GM06990 (cell line): ENCODE measurements around the gene PHC1.

Source experiments
- DNase-seq: peaks from one replicate; pipeline ENCODE4 v3.0.0-alpha.2; 2011; ENCODE audit not compliant: insufficient read length; ENCODE audit errors: extremely low read depth
- H3K27me3 ChIP-seq: replicated peaks from 2 replicates; pipeline ENCODE4 v1.6.0; 2011; ENCODE audit warnings: low read length; ENCODE audit not compliant: control insufficient read depth, insufficient read depth
- H3K36me3 ChIP-seq: 2 replicates; pipeline ENCODE4 v1.5.1; 2011; ENCODE audit warnings: low read length; ENCODE audit not compliant: control insufficient read depth, insufficient read depth
- H3K4me3 ChIP-seq: replicated peaks from 2 replicates; pipeline ENCODE4 v1.5.1; 2011; ENCODE audit warnings: low read depth, mild to moderate bottlenecking, control low read depth, low read length
- CTCF ChIP-seq: IDR thresholded peaks from 2 replicates; pipeline ENCODE4 v1.5.1; 2011; ENCODE audit warnings: low read length, control low read depth, mild to moderate bottlenecking, inconsistent platforms; ENCODE audit not compliant: insufficient read depth, poor library complexity, severe bottlenecking

PHC1 gene

GRCh38 chr12:8904665-8905064, 9.6 kb upstream of the PHC1 start:
- no peak for DNase-seq
- TF ChIP-seq CTCF, result no peak
- Histone ChIP-seq H3K27me3 (no peaks in the 10 kb centered on the region), H3K36me3 (no peaks in the 10 kb centered on the region), H3K4me3 (no peak overlapping the region)

- Histone ChIP-seq H3K27me3 (no peaks in the 10 kb centered on the region), H3K36me3 (no peaks in the 10 kb centered on the region), H3K4me3 (no peak overlapping the region)
- TF ChIP-seq CTCF, result no peak
- DNase-seq, result no peak
Observed at GRCh38 chr12:8905546-8905945, 8.8 kb upstream of the PHC1 start.

- Histone ChIP-seq H3K4me3 (no peak overlapping the region), H3K27me3 (no peaks in the 10 kb centered on the region), H3K36me3 (no peaks in the 10 kb centered on the region)
- TF ChIP-seq CTCF, result no peak
- no peak for DNase-seq
Observed at GRCh38 chr12:8906266-8907180, 7.8 kb upstream of the PHC1 start.

GRCh38 chr12:8907513-8907912, 6.8 kb upstream of the PHC1 start:
- no peak for DNase-seq
- H3K36me3 ChIP-seq, result no peaks in the 10 kb centered on the region

GRCh38 chr12:8909752-8910151, 4.6 kb upstream of the PHC1 start:
- Histone ChIP-seq H3K4me3 (no peak overlapping the region), H3K27me3 (no peaks in the 10 kb centered on the region), H3K36me3 (no peaks in the 10 kb centered on the region)
- DNase-seq, result no peak
- no peak for TF ChIP-seq CTCF

More at GRCh38 chr12:8907513-8907912, 6.8 kb upstream of the PHC1 start:
- no peak overlapping the region for H3K4me3 ChIP-seq
- no peaks in the 10 kb centered on the region for H3K27me3 ChIP-seq
- no peak for TF ChIP-seq CTCF
